GM19328 (cell line): ENCODE measurements around the gene ADGRV1.
"Not testable (repeated sequence)": the region's sequence is repeated elsewhere in the genome, so short reads cannot be mapped to it uniquely, and the experiment has no call there.

Source experiments
- ATAC-seq: cut with Tn5 transposase; IDR thresholded peaks from one replicate; pipeline ENCODE4 v1.9.1; 2021; ENCODE audit warnings: mild to moderate bottlenecking, moderate library complexity; ENCODE audit not compliant: unreplicated experiment

Gene ADGRV1

DNA sequence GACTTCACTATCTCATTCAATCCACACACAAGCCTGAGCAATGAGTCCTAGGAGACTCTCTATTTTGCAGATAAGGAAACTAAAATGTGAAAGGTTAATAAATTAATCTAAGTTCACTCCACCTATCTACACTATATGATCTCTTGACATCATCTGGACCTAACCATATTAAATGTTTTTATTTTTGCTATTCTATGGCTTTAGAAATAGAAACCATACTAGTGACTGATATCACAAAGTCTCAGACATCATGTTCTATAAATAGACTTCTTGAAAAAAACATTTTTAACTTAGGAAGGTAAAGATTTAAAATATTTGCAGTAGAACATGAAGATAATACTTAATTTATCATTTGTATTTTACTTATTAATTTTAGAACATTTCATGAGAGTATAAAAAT, 9.4 kb upstream of the ADGRV1 start:
- ATAC-seq: no peak

DNA sequence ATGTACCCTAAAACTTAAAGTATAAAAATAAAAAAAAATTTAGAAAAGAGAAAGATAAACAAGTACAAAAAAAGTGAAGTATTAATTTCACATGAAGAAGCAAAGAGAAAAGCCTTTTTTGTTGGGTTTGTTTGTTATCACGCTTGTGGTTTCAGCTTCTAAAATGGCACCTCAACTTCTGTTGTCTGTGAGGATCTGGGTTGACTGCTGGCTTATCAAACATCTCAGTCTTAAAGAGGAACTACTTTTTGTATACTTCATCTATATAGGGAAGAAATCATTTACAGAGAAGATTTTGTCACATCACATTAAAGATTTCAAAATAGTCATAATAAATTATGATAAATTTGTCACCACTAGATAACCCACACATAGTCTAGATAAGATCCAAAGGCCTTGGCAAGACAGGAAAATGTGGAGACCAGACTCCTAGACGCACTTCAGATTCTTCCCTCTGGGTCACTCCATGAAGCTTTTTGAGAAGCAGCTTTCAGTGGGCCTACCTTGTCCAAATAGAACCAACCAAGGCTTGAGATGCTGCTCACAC, 8.8 kb upstream of the ADGRV1 start:
- ATAC-seq: no peak

DNA sequence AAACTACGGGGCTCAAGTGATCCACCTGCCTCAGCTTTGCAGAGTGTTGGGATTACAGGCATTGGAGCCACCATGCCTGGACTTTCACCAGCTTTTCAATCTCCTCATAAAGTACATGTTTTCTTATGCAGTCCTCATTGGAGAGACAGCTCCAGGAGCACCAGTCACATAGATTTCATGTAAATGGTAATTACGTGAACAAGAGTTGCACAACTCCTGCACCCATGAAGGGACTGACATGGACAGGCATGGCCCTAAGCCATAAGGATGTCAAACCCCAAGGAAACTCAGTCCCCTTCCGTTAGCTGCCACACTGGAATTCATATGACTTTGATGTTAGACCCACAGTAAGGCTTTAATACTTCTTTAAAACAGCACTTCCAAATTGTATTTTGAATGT, 7.6 kb upstream of the ADGRV1 start:
- no peak for ATAC-seq

DNA sequence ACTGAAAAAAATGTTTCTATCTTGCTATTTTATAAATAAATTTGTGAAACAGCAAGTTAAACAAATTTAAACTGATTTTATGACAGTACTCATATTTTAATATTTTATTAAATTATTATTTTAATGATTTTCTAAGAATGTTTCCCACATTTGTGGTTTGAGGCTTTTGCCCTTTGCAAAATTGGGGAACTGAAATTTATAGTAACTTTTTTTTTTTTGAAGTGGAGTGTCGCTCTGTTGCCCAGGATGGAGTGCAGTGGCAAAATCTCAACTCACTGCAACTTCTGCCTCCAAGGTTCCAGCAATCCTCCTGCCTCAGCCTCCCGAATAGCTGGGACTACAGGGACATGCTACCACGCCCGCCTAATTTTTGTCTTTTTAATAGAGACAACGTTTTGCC, 7.2 kb upstream of the ADGRV1 start:
- no peak for ATAC-seq

DNA sequence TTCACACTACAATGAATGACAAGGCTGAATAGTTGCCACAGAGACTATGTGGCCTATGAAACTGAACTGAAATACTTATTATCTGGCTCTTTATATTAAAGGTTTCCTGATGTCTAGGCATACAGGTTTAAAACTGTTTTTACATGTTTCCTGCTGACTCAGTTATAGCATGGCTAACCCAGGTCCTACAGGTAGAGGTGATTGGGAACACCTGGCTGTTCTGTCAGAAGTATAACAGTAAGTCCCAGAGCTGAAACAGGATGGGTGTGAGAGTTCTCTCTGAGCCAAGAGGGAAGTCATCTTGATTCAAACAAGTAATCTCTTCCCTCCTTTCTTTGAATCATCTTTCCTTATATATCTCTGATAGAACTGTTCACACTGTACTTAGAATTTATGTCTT, 4.9 kb upstream of the ADGRV1 start:
- no peak for ATAC-seq

DNA sequence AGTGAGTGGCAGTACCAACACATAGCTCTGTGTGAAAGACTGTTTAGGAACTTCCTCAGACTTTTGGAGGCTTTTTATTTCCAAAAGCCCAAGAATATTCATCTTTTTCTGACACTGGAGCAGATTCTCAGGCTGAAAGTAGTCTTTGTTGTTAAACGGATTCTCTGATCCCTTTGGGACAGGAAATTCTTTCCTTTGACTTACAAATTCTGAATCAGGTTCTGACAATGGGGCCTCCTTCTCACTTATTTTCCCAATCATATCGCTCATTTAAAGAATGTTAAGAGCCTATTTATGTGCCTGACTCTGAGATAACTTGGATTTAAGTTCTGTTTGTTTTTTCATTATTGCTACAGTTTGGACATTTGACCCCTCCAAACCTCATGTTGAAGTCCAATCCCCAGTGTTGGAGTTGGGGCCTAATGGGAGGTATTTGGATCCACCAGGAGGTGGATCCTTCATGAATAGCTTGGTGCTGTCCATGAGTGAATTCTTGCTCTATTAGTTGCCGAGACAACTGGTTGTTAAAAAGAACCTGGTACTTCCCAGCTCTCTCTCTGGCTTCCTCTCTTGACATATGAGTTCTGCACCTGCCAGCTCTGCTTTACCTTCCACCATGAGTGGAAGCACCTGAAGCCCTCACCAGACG, 4.1 kb upstream of the ADGRV1 start:
- no peak for ATAC-seq

DNA sequence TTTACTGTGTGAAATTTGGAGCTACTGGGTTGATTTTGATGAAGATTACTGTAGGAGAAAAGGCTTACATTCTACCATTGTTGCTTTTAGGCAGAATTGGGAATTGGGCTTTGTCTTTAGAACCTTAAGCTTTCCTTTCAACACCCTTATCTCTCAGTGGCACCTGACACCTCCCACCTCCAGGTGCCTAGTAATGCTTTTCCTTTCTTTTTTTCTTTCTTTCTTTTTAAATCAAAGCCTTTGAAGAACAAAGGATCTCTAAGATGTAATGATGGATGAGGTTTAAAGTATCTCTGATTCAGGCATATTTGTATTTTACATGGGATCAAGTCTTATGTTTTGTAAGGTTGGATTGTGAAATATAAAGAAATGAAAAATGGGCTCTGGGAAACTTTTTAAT, 2.9 kb upstream of the ADGRV1 start:
- ATAC-seq: no peak

DNA sequence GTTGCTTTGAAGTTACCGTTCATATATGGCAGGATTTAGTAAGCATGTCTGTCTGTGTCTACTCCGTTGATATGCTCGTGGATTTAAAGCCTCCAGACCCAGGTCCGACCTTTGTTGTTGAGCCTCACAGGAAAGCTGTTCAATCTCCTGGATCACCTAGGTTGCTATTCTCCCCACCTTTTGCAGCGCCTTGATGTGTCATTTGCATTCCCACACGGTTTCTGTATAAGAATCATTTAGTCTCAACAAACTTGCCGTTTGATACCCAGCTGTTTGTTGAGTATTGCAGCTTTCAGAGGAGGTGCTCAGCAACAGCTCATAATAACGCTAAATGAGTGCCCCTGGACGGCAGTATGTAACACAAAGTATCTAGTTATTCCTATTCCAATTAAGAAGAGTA, 1.2 kb upstream of the ADGRV1 start:
- no peak for ATAC-seq

DNA sequence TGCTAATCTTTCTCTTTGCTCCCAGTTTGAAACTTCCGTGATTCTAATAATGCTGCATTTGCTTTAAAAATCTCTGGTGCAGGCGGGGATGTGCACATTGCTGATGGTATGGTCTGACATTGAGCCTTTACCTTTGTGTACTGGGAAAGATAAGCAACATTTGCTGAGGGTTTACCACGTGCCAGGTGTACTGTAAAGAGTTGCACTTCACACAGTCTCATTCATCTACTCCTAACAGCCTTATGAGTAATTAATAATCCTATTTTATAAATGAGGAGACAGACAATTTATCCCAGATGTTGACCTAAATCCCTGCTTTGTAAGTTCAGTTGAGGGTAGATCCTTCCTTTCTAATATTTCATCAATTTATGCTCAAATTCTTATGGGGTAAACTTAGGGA, 726 bp upstream of the ADGRV1 start:
- no peak for ATAC-seq

DNA sequence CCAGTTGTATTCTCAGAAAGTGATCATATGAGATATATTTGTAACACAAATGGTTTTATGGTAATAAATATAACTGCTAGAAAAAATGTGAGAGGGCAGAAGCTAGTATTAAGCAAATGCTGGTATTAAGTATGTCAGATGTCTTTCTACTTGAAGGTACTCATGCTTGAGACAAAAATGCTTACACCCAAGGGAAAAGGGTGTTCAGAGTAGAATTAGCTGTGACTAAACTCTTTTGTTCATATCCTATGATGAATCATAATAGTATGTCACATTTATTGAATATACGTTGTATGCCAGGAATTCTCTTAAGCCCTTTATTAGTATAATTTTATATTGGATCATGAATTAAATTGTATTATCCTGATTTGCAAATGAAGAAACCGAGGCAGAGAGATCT, 2.2 kb downstream of the ADGRV1 start:
- no peak for ATAC-seq

DNA sequence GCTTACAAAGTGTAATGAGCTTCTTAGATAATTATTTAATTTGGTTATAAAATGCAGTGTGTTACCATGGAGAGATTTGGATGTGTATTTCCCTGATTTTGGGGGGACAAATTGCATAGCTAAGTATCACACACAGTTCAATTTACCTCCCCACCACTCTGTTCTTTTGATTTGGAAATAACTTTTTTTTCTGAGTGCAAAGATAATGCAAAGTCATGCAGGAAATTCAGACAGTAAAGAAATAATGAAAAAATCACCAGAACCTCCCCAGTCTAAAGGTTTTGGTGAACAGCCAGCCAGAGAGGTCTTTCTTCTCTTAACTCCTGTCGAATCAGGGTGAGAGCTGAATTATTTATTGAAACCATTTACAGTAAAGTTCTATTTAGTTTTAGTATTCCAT, 3.2 kb downstream of the ADGRV1 start:
- ATAC-seq: no peak

DNA sequence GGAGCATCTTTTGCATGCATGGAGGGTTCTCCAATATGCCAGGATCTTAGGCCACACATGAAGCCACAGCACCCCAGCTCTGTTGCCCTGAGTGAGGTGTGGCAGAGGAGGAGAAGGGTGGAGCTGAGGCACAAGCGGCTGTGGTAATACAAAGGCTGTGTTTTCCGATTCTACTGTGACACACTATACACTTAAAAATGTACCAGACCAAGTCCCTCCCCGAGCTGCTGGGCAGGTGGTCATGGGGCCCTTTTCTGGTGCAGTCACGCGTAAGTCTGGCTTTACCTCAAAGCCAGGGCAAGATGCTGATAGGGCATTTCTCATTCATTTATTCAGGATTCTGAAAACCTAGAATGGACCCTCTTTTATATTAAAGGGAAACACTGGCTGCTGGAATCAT, 3.7 kb downstream of the ADGRV1 start:
- no peak for ATAC-seq

DNA sequence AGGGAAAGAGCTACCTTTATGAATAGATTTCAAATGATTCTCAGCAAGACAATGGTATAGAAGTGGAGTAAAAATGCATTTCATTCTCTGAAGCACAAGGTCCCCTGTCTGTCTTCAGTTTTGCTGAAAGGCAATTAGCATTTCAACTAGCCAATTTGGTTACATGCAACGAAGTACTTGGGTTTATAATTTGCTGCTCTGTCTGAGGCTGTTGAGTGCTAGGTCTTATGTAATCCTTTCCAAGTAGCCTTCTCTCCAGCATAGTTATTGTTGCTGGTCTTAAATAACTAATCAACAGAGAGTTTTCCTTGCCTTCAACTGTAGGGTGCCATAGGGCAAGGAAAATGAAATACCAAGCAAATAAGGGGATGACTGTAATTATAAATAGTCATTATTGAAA, 4.5 kb downstream of the ADGRV1 start:
- no peak for ATAC-seq

DNA sequence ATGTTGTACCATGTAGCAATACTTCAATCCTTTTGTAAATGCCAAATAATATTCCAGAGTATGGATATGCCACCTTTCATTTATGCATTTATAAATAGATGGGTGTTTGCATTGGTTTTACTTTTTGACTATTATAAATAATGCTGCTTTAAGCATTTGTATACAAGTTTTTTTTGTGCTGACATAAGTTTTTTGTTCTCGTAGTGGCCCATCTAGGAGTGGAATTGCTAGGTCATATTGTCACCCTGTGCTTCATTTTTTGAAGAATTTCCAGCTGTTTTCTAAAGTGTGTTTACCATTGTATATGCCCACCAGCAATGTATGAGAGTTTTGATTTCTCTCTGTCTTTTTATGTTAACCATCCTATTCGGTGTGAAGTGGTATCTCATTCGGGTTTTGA, 6.9 kb downstream of the ADGRV1 start:
- no peak for ATAC-seq

DNA sequence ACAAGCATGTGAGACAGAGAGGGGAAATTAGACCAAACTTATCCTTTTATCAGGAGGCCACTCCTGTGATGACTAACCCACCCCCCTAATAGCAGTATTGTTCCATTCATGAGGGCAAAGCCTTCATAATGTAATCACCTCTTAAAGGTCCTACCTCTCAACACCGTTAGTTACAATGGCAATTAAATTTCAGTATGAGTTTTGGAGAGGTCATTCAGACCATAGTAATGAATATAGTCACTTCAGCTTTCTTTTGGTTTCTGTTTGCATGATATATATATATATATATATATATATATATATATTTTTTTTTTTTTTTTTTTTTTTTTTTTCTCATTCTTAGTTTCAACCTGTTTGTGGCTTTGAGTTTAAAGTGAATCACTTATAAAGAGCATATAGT, 10.5 kb downstream of the ADGRV1 start:
- ATAC-seq: no peak

DNA sequence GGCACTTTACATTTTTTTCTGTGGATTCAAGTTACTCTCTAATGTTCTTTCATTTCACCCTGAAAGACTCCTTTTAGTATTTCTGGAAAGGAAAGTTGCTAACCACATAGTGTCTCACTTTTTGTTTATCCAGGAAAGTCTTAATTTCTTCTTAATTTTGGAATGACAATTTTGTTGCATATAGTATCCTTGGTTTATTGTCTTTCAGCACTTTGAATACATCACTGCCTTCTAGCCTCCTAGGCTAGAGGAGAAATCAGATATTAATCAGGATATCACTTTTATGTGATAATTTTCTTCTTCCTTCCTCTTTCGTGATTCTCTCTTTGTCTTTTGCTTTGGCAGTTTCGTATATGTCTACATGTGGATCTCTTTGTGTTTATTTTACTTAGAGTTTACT, 11.4 kb downstream of the ADGRV1 start:
- no peak for ATAC-seq

DNA sequence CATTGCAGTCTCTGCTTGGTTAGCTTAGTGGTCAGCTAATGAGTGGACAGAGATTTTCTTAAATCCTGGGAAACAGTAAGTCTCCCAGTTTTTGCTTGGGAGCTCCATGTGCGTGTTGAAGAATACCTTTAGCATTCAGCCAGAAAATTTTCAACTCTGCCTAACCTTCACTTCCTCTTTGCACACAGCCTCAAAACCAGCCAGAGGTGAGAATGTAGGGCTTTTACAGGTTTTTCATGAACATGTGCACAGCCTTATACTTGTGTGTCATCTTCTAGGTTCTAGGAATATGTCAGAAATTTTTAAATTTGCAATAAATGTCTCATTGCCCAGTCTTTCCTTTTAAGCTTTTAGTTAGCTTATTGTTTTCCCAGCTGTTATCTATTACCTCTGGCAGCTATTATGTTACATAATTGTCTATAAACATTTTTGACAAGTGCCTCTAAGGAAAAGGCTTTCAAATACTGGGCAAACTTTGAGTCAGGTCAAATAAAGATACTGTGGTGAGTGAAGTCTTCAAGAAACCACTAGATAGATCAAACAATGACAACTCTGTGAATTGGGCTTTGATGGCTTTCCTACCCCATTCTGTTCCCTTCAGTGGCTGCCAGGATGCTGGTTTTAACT, 12.7 kb downstream of the ADGRV1 start:
- no peak for ATAC-seq

DNA sequence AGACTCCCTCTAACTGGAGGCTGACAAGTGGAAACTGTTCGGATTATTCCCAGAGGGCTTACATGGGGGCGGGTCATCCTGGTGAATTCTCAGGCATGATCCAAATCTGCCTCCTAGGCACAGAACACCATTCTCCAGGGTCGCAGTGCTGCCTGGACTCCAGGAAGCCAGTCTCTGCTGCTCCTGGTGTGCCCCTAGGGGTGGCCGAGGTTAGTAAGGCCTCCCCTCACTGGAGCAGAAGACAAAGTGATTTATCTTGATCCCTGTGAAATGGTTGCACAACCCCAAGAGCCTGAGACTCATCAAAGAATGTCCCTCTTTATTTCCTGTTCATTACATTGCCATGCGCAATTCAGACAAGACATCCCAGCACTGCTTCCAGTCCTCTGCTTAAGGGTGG, 17.1 kb downstream of the ADGRV1 start:
- no peak for ATAC-seq

DNA sequence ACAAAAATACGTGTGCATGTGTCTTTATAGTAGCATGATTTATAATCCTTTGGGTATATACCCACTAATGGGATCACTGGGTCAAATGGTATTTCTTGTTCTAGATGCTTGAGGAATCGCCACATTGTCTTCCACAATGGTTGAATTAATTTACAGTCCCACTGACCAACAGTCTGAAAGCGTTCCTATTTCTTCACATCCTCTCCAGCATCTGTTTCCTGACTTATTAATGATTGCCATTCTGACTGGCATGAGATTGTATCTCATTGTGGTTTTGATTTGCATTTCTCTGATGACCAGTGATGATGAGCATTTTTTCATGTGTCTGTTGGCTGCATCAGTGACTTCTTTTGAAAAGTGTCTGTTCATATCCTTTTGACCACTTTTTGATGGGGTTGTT, 18.0 kb downstream of the ADGRV1 start:
- ATAC-seq: not testable (repeated sequence)

DNA sequence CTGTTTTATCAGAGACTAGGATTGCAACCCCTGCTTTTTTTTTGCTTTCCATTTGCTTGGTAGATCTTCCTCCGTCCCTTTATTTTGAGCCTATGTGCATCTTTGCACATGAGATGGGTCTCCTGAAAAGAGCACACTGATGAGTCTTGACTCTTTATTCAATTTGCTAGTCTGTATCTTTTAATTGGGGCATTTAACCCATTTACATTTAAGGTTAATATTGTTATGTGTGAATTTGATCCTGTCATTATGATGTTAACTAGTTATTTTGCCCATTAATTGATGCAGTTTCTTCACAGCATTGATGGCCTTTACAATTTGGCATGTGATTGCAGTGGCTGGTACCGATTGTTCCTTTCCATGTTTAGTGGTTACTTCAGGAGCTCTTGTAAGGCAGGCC, 21.3 kb downstream of the ADGRV1 start:
- ATAC-seq: not testable (repeated sequence)

DNA sequence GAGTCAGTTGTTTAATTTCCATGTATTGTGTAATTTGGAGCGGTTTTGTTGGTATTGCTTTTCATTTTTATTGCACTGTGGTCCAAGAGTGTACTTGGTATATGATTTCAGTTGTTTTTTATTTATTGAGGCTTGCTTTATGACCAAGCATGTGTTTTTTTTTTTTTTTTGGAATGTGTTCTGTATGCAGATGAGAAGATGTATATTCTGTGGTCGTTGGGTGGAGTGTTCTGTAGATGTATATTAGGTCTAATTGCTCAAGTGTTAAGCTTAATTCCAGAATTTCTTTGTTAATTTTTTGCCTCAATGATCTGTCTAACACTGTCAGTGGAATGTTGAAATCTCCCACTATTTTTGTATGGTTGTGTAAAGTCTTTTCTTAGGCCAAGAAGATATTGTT, 23.4 kb downstream of the ADGRV1 start:
- ATAC-seq: no peak

DNA sequence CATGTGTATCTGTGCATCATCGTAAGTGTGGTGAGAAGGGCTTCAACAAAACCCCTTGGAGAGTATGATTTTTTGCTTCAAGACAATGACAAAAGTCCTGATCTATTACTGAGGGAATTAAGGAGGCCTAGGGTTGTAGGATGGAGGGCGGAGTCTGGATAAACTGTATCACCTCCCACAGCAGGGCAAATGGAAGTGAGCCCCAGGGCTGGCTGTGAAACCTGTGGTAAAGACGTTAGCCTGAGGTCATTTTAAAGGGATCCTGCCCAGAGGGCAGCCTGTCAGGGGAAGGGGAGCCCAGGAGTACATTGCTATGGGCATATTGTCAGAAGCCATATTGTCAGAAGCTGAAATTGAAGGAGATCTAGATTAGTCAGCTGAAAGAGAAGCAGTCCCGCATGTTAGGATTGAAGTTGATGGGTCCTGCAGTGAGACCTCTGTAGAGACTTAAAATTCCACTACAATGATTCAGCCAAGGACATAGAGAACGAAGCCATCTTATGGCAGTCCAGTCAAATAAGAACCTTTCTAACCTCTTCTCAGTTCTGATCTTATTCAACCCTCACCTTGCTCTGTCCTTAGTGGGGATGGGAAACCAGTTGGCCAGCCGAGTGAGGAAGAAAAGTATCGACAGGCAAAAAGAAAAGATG, 26.9 kb downstream of the ADGRV1 start:
- ATAC-seq: no peak
